GM19240 (cell line): ENCODE results near the gene NEUROD2.

Experiments used
- DNase-seq: peaks from one replicate; pipeline ENCODE4 v3.0.0; 2011; ENCODE audit warnings: low spot score; ENCODE audit not compliant: insufficient read length

NEUROD2 gene

GRCh38 chr17:39607851-39608130 is at the start of gene NEUROD2:
Gene NEUROD2 (minus strand): TSS chr17:39607920. CDS start chr17:39606599, 1,321 bp downstream.
- no peak for DNase-seq

GRCh38 chr17:39655105-39655504 is 47.4 kb upstream of the NEUROD2 start:
- no peak for DNase-seq

GRCh38 chr17:39653662-39654331 is 46.1 kb upstream of the NEUROD2 start:
- peak; percentile 91 for DNase-seq

GRCh38 chr17:39653316-39653661 is 45.6 kb upstream of the NEUROD2 start:
- DNase-seq: no peak

GRCh38 chr17:39652587-39653315 is 45.0 kb upstream of the NEUROD2 start:
- no peak for DNase-seq

- no peak for DNase-seq
Observed at GRCh38 chr17:39651923-39652586, 44.3 kb upstream of the NEUROD2 start.

- no peak for DNase-seq
Observed at GRCh38 chr17:39650121-39650579, 42.4 kb upstream of the NEUROD2 start.

- DNase-seq: no peak
Observed at GRCh38 chr17:39648616-39649366, 41.1 kb upstream of the NEUROD2 start.

- DNase-seq: no peak
Observed at GRCh38 chr17:39647256-39647655, 39.5 kb upstream of the NEUROD2 start.

- no peak for DNase-seq
Observed at GRCh38 chr17:39643271-39643670, 35.6 kb upstream of the NEUROD2 start.

GRCh38 chr17:39642291-39643074 is 34.8 kb upstream of the NEUROD2 start:
- no peak for DNase-seq

- DNase-seq: no peak
Observed at GRCh38 chr17:39641883-39642282, 34.2 kb upstream of the NEUROD2 start.

GRCh38 chr17:39641097-39641496 is 33.4 kb upstream of the NEUROD2 start:
- DNase-seq: no peak

GRCh38 chr17:39640591-39641031 is 32.9 kb upstream of the NEUROD2 start:
- no peak for DNase-seq

- DNase-seq: no peak
Observed at GRCh38 chr17:39639566-39640458, 32.1 kb upstream of the NEUROD2 start.

- DNase-seq: no peak
Observed at GRCh38 chr17:39639043-39639442, 31.3 kb upstream of the NEUROD2 start.

GRCh38 chr17:39638317-39638716 is 30.6 kb upstream of the NEUROD2 start:
- no peak for DNase-seq

GRCh38 chr17:39636927-39637736 is 29.4 kb upstream of the NEUROD2 start, which contains the start of gene STARD3:
Gene STARD3 (plus strand): TSS chr17:39637144. CDS start chr17:39653532, 16,388 bp downstream.
- DNase-seq: peak; percentile 97

- DNase-seq: no peak
Observed at GRCh38 chr17:39636587-39636926, 28.8 kb upstream of the NEUROD2 start.
